Ascending aorta (tissue), 2 donors: ENCODE data around the gene TTC3. TPM values are rescaled to one million over a fixed set of nuclear protein-coding genes. Genes with fewer than 3 reads are reported as not detected.
A peak's percentile ranks its signal among the peaks of the same experiment; 100 is the strongest.

Source experiments
- DNase-seq, 2 donors: peaks; one replicate each; pipeline ENCODE4 v3.0.0-alpha.2; 2019; ENCODE audit warnings: low spot score in 2 of 2
- H3K27ac ChIP-seq, 2 donors: fragments of 200-600 bp; sonication (generic); one replicate each; pipeline ENCODE4 v1.5.1; 2016 to 2017; ENCODE audit warnings: mild to moderate bottlenecking in 1 of 2
- H3K27me3 ChIP-seq: fragments of 200-600 bp; sonication (generic); one replicate; pipeline ENCODE4 v1.5.1; 2017
- H3K36me3 ChIP-seq, 2 donors: fragments of 200-600 bp; sonication (generic); one replicate each; pipeline ENCODE4 v1.5.1; 2016
- H3K4me1 ChIP-seq, 2 donors: fragments of 200-600 bp; sonication (generic); one replicate each; pipeline ENCODE4 v1.5.1; 2016 to 2017; ENCODE audit warnings: mild to moderate bottlenecking in 1 of 2
- H3K4me3 ChIP-seq, 2 donors: fragments of 200-600 bp; sonication (generic); one replicate each; pipeline ENCODE4 v1.5.1; 2016 to 2017; ENCODE audit warnings: mild to moderate bottlenecking in 1 of 2
- H3K9me3 ChIP-seq, 2 donors: fragments of 200-600 bp; sonication (generic); one replicate each; pipeline ENCODE4 v1.5.1; 2016
- CTCF ChIP-seq, 3 experiments: fragments of 200-600 bp in 2 of 3; fragments of 450-650 bp in 1 of 3; sonication (generic) in 2 of 3; IDR thresholded peaks; one replicate each; pipeline ENCODE4 v1.5.1; 2016 to 2019; ENCODE audit warnings: antibody characterized with exemption in 3 of 3, mild to moderate bottlenecking in 1 of 3, moderate library complexity in 1 of 3
- intact Hi-C: fragments of 100-400 bp; cut with DNase I; formaldehyde crosslinking; loops from one replicate; pipeline ENCODE4 v1.15.1; 2023
- total RNA-seq: library from RNA; depleted of rRNA; stranded (reverse); fragments of >200 nt; gene quantifications from one replicate; pipeline ENCODE4 v1.1.0, GENCODE V29; 2016

TTC3 gene
- total RNA-seq, 1 donor from 2014 or later: 70.7 TPM

GRCh38 chr21:37082856-37083528 lies 9.9 kb downstream of the TTC3 start:
- intact Hi-C loops: no loop called here
- no peak for TF ChIP-seq CTCF (IDR thresholded peaks at IDR 0.05)
- Histone ChIP-seq H3K4me1 (peaks cover 0 to 8% of the 10 kb centered on the region in 2 donors), H3K27ac (no peak overlapping the region), H3K27me3 (no peaks in the 10 kb centered on the region), H3K36me3 (no peaks in the 10 kb centered on the region), H3K9me3 (no peaks in the 10 kb centered on the region), H3K4me3 (no peak overlapping the region)
- no peak for DNase-seq

- intact Hi-C loops: no loop called here
- TF ChIP-seq CTCF (IDR thresholded peaks at IDR 0.05): no peak
These were observed 12.7 kb downstream of the TTC3 start for GRCh38 chr21:37085726-37086125.

GRCh38 chr21:37087188-37087587 lies 14.1 kb downstream of the TTC3 start:
- Histone ChIP-seq H3K9me3 (no peaks in the 10 kb centered on the region), H3K4me3 (no peak overlapping the region), H3K4me1 (peaks cover 0 to 8% of the 10 kb centered on the region in 2 donors), H3K27ac (no peak overlapping the region), H3K27me3 (no peaks in the 10 kb centered on the region), H3K36me3 (peaks cover 3 to 4% of the 10 kb centered on the region in 2 donors)
- intact Hi-C loops: no loop called here
- DNase-seq: no peak
- peak in 2 of 3 experiments; percentile 7 to 40 for TF ChIP-seq CTCF (IDR thresholded peaks at IDR 0.05)

More at GRCh38 chr21:37085726-37086125, 12.7 kb downstream of the TTC3 start:
- Histone ChIP-seq H3K4me3 (no peak overlapping the region), H3K4me1 (peaks cover 0 to 8% of the 10 kb centered on the region in 2 donors), H3K9me3 (no peaks in the 10 kb centered on the region), H3K27ac (no peak overlapping the region), H3K27me3 (no peaks in the 10 kb centered on the region), H3K36me3 (peaks cover 3 to 4% of the 10 kb centered on the region in 2 donors)
- no peak for DNase-seq

GRCh38 chr21:37088186-37088735 lies 15.2 kb downstream of the TTC3 start:
- H3K27ac ChIP-seq: no peak overlapping the region
- TF ChIP-seq CTCF (IDR thresholded peaks at IDR 0.05): no peak
- H3K36me3 ChIP-seq: peaks cover 3 to 4% of the 10 kb centered on the region in 2 donors
- DNase-seq: no peak
- no peaks in the 10 kb centered on the region for H3K9me3 ChIP-seq
- intact Hi-C loops: no loop called here
- H3K4me1 ChIP-seq: no peaks in the 10 kb centered on the region
- no peaks in the 10 kb centered on the region for H3K27me3 ChIP-seq
- no peak overlapping the region for H3K4me3 ChIP-seq

GRCh38 chr21:37093977-37094376 lies 20.9 kb downstream of the TTC3 start:
- DNase-seq: no peak
- Histone ChIP-seq H3K4me1 (no peaks in the 10 kb centered on the region), H3K4me3 (no peak overlapping the region), H3K27ac (no peak overlapping the region), H3K36me3 (peaks cover 21 to 34% of the 10 kb centered on the region in 2 donors), H3K27me3 (no peaks in the 10 kb centered on the region), H3K9me3 (no peaks in the 10 kb centered on the region)
- intact Hi-C loops: no loop called here
- no peak for TF ChIP-seq CTCF (IDR thresholded peaks at IDR 0.05)
